Measurements from ENCODE around the gene FOXN3. TPM values are rescaled to one million over a fixed set of nuclear protein-coding genes. Genes with fewer than 3 reads are reported as not detected.

The FOXN3 gene
- total and polyA plus RNA-seq, 8 donors: 8.8 to 58.0 (median 31.7) TPM

DNA sequence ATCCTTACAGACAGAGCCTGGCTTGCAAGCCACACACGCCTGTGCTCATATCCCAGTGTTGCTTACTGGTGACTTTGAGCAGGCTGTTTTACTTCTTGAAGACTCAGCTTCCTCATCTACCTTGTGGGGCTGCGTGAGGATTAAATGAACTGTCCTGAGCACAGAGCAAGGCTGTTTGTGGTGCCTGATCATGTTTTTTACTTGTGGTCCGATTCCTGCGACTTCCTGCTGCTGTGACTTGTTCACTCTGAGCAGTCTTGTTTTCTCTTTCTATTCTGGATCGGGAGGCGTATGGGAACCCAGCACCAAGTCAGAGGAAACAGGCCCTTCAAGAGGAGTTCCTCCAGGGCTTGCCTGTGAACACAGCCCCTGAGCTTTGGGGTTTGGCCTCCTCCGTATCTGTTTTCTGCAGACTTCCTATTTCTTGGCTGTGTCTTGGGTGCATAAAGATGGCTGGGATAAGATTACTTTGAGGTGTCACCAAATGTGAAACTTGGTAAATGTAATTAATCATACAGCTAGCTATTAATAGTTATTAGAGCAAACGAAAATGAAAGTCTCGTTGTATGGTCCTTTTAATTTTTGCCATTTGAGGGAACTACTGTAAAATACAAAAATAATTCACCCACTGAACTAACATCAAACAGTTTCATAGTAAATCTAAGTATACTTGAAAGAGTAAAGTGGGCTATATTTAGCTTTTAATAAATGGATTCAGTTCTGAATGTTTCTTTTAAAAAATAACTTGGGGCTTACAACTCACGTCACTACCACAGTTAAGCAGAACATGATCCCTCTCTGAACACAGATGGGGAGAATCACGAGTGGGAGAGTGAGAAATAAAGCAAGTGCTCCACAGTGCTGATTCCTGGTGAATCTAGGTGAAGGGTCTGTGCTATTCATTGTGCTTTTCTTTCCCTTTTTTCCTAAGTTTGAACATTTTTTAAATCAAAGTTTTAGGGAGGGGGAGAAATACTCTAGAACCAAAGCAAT, 251.5 kb downstream of the FOXN3 start:
- intact Hi-C loops (cut with DNase I): no loop called here
- no peak overlapping the region for H3K4me3 ChIP-seq
- WGBS, 2 donors: 67 to 73% methylated on average over 11 of the region's 11 CpGs
- ATAC-seq (peak in 3 of 4 donors; percentile 31 to 75 (median 65)), FAIRE-seq (no peak), DNase-seq (no peak)
- H3K36me3 ChIP-seq: peaks cover 0 to 18% (median 0%) of the 10 kb centered on the region in 3 donors
- H3K27ac ChIP-seq: no peak overlapping the region
- no peaks in the 10 kb centered on the region for H3K9me3 ChIP-seq
- H3K27me3 ChIP-seq: no peaks in the 10 kb centered on the region
- TF ChIP-seq, protein P1, sequence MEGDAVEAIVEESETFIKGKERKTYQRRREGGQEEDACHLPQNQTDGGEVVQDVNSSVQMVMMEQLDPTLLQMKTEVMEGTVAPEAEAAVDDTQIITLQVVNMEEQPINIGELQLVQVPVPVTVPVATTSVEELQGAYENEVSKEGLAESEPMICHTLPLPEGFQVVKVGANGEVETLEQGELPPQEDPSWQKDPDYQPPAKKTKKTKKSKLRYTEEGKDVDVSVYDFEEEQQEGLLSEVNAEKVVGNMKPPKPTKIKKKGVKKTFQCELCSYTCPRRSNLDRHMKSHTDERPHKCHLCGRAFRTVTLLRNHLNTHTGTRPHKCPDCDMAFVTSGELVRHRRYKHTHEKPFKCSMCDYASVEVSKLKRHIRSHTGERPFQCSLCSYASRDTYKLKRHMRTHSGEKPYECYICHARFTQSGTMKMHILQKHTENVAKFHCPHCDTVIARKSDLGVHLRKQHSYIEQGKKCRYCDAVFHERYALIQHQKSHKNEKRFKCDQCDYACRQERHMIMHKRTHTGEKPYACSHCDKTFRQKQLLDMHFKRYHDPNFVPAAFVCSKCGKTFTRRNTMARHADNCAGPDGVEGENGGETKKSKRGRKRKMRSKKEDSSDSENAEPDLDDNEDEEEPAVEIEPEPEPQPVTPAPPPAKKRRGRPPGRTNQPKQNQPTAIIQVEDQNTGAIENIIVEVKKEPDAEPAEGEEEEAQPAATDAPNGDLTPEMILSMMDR (IDR thresholded peaks at IDR 0.05): no peak
- H3K4me1 ChIP-seq: no peaks in the 10 kb centered on the region

DNA sequence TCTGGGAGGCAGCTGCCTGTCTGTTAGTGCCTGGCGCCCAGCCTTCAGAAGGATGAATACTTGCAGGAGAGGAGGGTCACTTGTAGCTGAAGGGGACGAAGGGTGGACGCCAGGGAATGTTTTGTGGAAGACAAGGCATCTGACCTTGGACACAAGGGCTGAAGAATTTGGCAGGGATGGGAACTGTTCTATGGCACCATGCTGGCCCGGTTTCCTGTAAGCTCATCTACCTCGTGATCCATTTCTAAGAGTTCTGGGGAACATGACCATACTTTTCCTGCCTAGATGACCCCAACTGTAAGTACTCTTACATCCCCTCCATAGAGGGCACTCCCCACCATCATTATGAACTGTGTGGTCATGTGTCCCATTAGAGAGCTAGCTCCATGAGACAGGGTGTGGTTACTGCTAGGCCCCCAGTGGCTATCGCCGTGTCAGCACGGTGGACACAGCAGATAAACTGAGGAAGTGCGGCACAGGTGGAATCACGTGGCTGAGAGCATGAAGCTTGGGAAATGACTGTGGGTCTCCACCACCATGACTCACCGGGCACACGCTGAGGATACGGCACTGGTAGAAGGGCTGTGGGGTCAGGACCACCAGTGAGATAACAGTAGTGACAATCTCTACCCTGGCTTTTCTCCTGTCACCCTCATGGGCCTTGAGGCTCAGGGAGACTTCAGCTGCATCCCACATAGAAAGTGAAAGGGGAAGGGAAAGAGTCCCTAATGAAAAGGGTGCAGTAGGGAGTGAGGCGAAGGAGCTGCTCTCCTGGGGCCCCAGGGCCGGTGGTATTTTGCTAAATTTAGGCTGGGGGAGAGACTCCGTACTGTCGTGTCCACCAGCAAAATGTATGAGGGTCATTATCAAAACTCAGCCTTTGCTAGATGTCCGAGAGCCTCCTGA, 252.6 kb downstream of the FOXN3 start:
- H3K4me3 ChIP-seq: no peak overlapping the region
- H3K4me1 ChIP-seq: no peaks in the 10 kb centered on the region
- no peaks in the 10 kb centered on the region for H3K27me3 ChIP-seq
- 92% methylated on average over 18 of the region's 18 CpGs for WGBS, 2 donors
- TF ChIP-seq, protein P1 (IDR thresholded peaks at IDR 0.05): no peak
- DNase-seq: no peak
- H3K27ac ChIP-seq: no peak overlapping the region
- no peak for FAIRE-seq
- peaks cover 0 to 18% (median 0%) of the 10 kb centered on the region in 3 donors for H3K36me3 ChIP-seq
- H3K9me3 ChIP-seq: no peaks in the 10 kb centered on the region
- ATAC-seq: peak in 2 of 4 donors; percentile 20 to 44
- intact Hi-C loops (cut with DNase I): no loop called here

DNA sequence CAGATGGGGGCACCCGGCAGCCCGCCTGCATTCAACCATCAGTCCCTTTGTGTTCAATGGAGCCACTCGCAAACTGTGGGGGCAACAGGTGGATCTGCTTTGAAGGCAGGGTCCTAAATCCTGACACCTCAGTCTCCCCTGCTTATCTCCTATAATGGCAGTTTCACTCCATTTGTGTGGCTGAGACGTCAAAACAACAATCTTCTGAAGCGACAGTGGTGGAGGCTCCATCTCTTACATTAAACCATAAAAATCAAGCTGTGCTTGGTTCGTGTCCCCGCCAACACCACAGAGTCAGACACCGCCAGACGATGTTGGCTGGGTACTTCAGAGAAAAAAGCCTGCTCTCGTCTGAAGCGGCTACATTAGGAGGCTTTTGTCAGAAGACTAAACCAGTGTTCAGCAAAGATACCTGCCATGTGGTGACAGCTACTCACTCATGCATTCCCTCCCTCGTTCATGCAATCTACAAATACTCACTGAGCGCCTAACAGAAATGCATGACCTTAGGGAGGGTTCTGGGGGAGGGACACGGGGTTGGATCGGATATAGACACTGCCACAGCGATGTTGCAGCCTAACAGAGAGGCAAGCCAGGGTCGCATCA, 253.9 kb downstream of the FOXN3 start:
- Histone ChIP-seq H3K27ac (no peak overlapping the region), H3K4me1 (no peaks in the 10 kb centered on the region), H3K4me3 (no peak overlapping the region), H3K9me3 (no peaks in the 10 kb centered on the region), H3K36me3 (peaks cover 0 to 18% (median 0%) of the 10 kb centered on the region in 3 donors), H3K27me3 (no peaks in the 10 kb centered on the region)
- intact Hi-C loops (cut with DNase I): no loop called here
- DNase-seq (no peak), ATAC-seq (no peak), FAIRE-seq (no peak)
- WGBS, 2 donors: 92 to 95% methylated on average over 17 of the region's 17 CpGs
- TF ChIP-seq, protein P1 (IDR thresholded peaks at IDR 0.05): no peak

DNA sequence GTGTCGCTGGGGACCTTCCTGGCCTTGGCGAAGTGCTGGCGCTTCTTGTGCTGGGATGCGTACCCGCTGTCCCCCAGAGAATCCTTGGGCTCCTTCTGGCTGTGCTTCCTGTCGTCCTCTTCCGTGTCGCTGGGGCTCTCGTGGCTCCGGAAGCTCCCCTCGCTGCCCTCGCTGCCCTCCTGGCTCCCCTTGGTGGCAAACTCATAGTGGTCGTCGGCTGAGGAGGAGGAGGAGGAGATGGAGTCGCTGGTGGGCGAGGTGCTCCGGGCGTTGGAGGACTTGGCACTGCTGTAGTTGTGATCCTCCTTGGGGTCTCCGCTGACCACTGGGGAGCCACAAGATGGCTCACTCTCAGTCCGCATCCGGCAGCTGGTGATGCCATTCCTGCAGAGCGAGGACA, 254.4 kb downstream of the FOXN3 start:
- no peak for ATAC-seq
- no peak overlapping the region for H3K4me3 ChIP-seq
- WGBS, 2 donors: 96 to 98% methylated on average over 20 to 22 of the region's 22 CpGs

More for the DNA sequence above, 254.4 kb downstream of the FOXN3 start:
- no peak overlapping the region for H3K27ac ChIP-seq
- FAIRE-seq: no peak
- H3K4me1 ChIP-seq: no peaks in the 10 kb centered on the region
- H3K27me3 ChIP-seq: no peaks in the 10 kb centered on the region
- H3K9me3 ChIP-seq: no peaks in the 10 kb centered on the region
- peaks cover 0 to 18% (median 0%) of the 10 kb centered on the region in 3 donors for H3K36me3 ChIP-seq
- no peak for DNase-seq
- intact Hi-C loops (cut with DNase I): no loop called here
- TF ChIP-seq, protein P1 (IDR thresholded peaks at IDR 0.05): no peak

All from pancreas (tissue), 10 donors.